GM12892 (cell line): ENCODE measurements around the gene ZNF580.

Experiments
- POLR2A ChIP-seq: IDR thresholded peaks from 2 replicates; pipeline ENCODE4 v1.6.1; 2011; ENCODE audit warnings: low read depth, low read length, control low read depth
- POLR2AphosphoS5 ChIP-seq: IDR thresholded peaks from 2 replicates; pipeline ENCODE4 v1.6.1; 2011; ENCODE audit warnings: low read depth, low read length, control low read depth
- TAF1 ChIP-seq: IDR thresholded peaks from 2 replicates; pipeline ENCODE4 v1.6.1; 2011; ENCODE audit warnings: low read depth, mild to moderate bottlenecking, control low read depth, low read length, borderline replicate concordance

DNA sequence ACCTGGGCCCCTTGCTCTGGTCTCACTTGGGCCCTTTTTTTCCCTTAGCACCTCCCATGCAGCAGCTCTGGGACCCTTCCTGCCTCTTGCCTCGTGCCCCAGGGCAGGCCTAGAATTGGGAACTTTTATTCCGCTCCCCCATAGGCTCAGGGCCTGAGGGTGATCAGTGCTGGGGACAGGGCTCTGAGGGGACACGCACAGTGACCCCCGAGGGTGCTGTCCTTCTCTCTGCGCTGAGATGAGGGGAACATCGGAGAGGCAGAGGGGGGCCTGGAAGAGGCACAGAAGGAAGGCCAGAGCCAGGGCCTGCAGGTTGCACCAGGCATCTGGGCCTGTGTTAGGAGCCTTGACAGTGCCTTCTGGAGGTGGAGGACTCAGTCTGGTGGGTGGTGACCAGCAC is 45.0 kb downstream of the ZNF580 start:
- TF ChIP-seq POLR2A (no peak), POLR2AphosphoS5 (no peak), TAF1 (no peak)
